Body of pancreas (tissue), 4 donors: ENCODE data around the gene PRSS2.
"Not testable (repeated sequence)": the region's sequence is repeated elsewhere in the genome, so short reads cannot be mapped to it uniquely, and the experiment has no call there.

Experiments used
- POLR2A ChIP-seq, 3 donors: fragments of 450-650 bp; IDR thresholded peaks; one replicate each; pipeline ENCODE4 v1.6.1; 2016; ENCODE audit warnings: antibody characterized with exemption in 3 of 3, mild to moderate bottlenecking in 2 of 3
- TF ChIP-seq, protein P1 (sequence below), 7 experiments: fragments of 450-650 bp in 4 of 7; fragments of 200-600 bp in 3 of 7; sonication (generic) in 3 of 7; IDR thresholded peaks; one replicate each; pipeline ENCODE4 v1.5.1; 2016 to 2019; ENCODE audit warnings: antibody characterized with exemption in 7 of 7

DNA sequence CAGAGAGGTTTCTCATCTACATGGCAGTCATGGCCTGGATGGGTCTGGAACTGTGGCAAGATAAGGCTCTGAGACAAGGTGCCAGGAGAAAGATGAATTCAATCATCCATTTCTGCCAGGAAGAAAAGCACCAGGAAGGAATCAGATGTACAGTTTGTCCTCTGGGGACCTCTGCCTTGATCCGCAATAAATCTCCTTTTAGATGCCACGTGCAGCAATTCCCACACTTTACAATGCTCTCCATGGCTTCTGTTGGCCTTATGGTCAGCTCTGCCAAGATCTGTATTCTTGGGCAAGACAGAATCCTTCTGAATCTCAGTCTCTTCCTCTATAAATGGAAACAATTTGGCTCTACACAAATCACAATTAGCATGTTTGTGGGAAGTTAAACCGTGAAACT, 12.5 kb upstream of the PRSS2 start:
- TF ChIP-seq, protein P1, sequence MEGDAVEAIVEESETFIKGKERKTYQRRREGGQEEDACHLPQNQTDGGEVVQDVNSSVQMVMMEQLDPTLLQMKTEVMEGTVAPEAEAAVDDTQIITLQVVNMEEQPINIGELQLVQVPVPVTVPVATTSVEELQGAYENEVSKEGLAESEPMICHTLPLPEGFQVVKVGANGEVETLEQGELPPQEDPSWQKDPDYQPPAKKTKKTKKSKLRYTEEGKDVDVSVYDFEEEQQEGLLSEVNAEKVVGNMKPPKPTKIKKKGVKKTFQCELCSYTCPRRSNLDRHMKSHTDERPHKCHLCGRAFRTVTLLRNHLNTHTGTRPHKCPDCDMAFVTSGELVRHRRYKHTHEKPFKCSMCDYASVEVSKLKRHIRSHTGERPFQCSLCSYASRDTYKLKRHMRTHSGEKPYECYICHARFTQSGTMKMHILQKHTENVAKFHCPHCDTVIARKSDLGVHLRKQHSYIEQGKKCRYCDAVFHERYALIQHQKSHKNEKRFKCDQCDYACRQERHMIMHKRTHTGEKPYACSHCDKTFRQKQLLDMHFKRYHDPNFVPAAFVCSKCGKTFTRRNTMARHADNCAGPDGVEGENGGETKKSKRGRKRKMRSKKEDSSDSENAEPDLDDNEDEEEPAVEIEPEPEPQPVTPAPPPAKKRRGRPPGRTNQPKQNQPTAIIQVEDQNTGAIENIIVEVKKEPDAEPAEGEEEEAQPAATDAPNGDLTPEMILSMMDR (IDR thresholded peaks at IDR 0.05) = not testable (repeated sequence)
- TF ChIP-seq POLR2A (IDR thresholded peaks at IDR 0.05) = not testable (repeated sequence)
